ENCODE measurements around the gene ASPA. TPM values are rescaled to one million over a fixed set of nuclear protein-coding genes. Genes with fewer than 3 reads are reported as not detected.

Gene ASPA
- total RNA-seq, 6 experiments from 2014 or later: 1.7 to 6.0 (median 4.2) TPM

DNA sequence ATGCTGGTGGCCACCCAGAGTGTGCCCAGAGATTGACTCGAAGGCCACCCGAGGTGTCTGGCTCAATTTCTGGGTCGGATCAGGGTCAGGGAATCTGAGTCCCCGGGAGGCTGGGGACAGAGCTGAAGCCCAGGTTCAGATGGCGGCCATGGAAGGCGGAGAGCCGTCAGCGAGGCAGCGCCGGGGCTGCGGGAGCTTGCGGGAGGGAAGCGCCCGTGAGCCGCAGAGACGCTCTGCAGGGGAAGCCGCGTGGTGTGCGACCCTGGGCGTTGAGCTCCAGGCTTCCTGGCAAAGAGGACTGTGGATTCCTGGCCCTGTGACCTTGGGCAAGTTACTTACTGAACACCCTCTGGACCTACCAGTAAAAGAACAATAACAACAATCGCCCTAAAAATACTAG is 3.7 kb upstream of the ASPA start:
- H3K4me1 ChIP-seq: peaks cover 0 to 16% (median 5%) of the 10 kb centered on the region in 4 donors
- no peak overlapping the region for H3K4me3 ChIP-seq
- WGBS (ENCODE audit: insufficient coverage, low coverage, low lambda C conversion rate, missing lambda C conversion rate): 80% methylated on average over 2 of the region's 21 CpGs
- no peak for TF ChIP-seq POLR2A (IDR thresholded peaks at IDR 0.05)
- TF ChIP-seq, protein P1, sequence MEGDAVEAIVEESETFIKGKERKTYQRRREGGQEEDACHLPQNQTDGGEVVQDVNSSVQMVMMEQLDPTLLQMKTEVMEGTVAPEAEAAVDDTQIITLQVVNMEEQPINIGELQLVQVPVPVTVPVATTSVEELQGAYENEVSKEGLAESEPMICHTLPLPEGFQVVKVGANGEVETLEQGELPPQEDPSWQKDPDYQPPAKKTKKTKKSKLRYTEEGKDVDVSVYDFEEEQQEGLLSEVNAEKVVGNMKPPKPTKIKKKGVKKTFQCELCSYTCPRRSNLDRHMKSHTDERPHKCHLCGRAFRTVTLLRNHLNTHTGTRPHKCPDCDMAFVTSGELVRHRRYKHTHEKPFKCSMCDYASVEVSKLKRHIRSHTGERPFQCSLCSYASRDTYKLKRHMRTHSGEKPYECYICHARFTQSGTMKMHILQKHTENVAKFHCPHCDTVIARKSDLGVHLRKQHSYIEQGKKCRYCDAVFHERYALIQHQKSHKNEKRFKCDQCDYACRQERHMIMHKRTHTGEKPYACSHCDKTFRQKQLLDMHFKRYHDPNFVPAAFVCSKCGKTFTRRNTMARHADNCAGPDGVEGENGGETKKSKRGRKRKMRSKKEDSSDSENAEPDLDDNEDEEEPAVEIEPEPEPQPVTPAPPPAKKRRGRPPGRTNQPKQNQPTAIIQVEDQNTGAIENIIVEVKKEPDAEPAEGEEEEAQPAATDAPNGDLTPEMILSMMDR (IDR thresholded peaks at IDR 0.05): no peak
- H3K27me3 ChIP-seq: no peaks in the 10 kb centered on the region
- H3K27ac ChIP-seq: no peak overlapping the region
- no peaks in the 10 kb centered on the region for H3K36me3 ChIP-seq
- H3K9me3 ChIP-seq: no peaks in the 10 kb centered on the region
- intact Hi-C loops (cut with DNase I): no loop called here
- ATAC-seq (no peak), DNase-seq (peak in 1 of 3 donors; percentile 42)

DNA sequence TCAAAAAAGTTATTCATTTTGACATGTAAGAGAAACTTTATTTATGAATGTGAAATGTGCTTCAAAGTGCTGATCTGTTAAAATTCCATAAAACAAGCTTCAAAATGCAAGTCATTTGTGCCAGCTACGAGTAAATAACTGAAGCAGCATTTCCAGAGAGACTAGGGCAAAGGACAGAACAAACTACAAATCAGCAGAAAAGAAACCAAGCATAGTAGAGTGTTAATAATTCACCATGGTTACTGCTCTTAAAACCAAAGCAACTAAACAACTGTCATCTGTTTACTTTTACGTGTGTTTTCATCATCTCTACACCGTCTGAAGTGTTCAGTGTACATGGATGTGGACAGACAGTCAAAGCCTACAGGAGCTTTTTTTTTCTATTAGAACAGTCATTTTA is 1.6 kb upstream of the ASPA start:
- TF ChIP-seq POLR2A (IDR thresholded peaks at IDR 0.05): no peak
- TF ChIP-seq, protein P1 (IDR thresholded peaks at IDR 0.05): no peak
- peak overlapping the region; percentile 30 to 93 (median 85) for H3K27ac ChIP-seq
- DNase-seq (no peak), ATAC-seq (peak; percentile 87 to 89 (median 88))
- WGBS (ENCODE audit: insufficient coverage, low coverage, low lambda C conversion rate, missing lambda C conversion rate): 3% methylated on average over 3 of the region's 3 CpGs
- no peaks in the 10 kb centered on the region for H3K27me3 ChIP-seq
- H3K9me3 ChIP-seq: no peaks in the 10 kb centered on the region
- no peaks in the 10 kb centered on the region for H3K36me3 ChIP-seq
- intact Hi-C loops (cut with DNase I): no loop called here
- H3K4me1 ChIP-seq: peaks cover 0 to 16% (median 5%) of the 10 kb centered on the region in 4 donors
- peak overlapping the region in 2 of 3 donors; percentile 9 to 19 for H3K4me3 ChIP-seq

DNA sequence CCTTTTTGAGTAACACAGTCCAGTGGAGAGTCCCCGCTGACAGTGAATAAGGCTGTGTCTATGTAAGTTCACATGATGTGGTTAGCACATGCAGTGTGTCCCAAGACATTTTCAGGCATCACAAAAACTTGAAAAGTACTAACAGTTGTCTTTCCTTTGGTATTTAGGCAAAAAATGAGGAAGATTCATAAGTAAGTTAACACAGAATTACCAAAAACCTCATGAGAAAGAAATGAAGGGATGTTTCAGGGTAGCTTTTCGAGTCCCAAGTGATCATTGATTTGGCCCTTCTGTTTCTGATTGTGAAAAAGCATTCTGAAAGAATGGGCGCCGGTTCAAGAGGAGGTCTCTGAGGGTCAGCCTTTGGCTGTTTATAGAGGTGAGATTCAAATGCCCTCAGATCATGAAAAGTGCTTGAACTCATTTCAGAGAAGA is 529 bp upstream of the ASPA start:
- peak overlapping the region; percentile 30 to 93 (median 85) for H3K27ac ChIP-seq
- H3K36me3 ChIP-seq: no peaks in the 10 kb centered on the region
- WGBS (ENCODE audit: insufficient coverage, low coverage, low lambda C conversion rate, missing lambda C conversion rate): 23% methylated on average over 4 of the region's 4 CpGs
- peaks cover 0 to 16% (median 5%) of the 10 kb centered on the region in 4 donors for H3K4me1 ChIP-seq
- H3K4me3 ChIP-seq: no peak overlapping the region
- no peaks in the 10 kb centered on the region for H3K27me3 ChIP-seq
- TF ChIP-seq, protein P1 (IDR thresholded peaks at IDR 0.05): no peak
- no peak for TF ChIP-seq POLR2A (IDR thresholded peaks at IDR 0.05)
- intact Hi-C loops (cut with DNase I): no loop called here
- no peaks in the 10 kb centered on the region for H3K9me3 ChIP-seq
- DNase-seq (peak in 1 of 3 donors; percentile 66), ATAC-seq (peak; percentile 15 to 59 (median 37))

DNA sequence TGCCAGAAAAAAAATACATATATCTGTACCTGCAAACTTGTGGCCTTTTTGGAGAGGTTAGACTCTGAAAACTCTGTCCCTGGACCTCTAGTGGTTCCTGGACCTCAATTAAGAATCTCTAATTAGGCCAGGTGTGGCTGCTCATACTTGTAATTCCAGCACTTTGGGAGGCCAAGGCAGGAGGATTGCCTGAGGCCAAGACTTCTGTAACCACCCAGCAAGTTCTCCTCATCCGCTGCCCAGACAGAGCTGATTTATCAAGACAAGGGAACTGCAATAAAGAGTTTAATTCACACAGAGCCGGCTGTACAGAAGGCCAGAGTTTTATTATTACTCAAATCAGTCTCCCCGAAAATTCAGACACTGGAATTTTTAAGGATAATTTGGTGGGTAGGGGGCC is 4.2 kb downstream of the ASPA start:
- DNase-seq (no peak), ATAC-seq (no peak)
- TF ChIP-seq, protein P1 (IDR thresholded peaks at IDR 0.05): no peak
- TF ChIP-seq POLR2A (IDR thresholded peaks at IDR 0.05): no peak
- Histone ChIP-seq H3K36me3 (no peaks in the 10 kb centered on the region), H3K4me3 (no peak overlapping the region), H3K9me3 (no peaks in the 10 kb centered on the region), H3K27me3 (no peaks in the 10 kb centered on the region), H3K27ac (no peak overlapping the region), H3K4me1 (peaks cover 0 to 4% (median 2%) of the 10 kb centered on the region in 4 donors)
- intact Hi-C loops (cut with DNase I): no loop called here
- 90% methylated on average over 3 of the region's 3 CpGs for WGBS (ENCODE audit: insufficient coverage, low coverage, low lambda C conversion rate, missing lambda C conversion rate)

DNA sequence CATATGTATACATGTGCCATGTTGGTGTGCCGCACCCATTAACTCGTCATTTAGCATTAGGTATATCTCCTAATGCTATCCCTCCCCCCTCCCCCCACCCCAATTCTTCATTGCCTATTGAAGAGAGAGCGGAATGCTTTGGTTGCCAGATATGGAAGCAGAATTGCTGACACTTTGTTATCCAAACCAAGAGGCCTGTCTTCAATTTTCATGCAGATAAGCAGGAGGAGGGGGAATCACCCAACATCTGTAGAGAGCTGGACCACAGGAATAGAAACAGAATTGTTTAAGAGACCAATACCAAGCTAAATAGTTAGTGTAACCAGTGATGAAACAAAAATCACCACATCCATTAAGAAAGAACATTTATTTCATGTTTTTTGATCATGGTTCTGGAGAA is 7.1 kb downstream of the ASPA start:
- Histone ChIP-seq H3K4me1 (peaks cover 0 to 5% (median 0%) of the 10 kb centered on the region in 4 donors), H3K27me3 (no peaks in the 10 kb centered on the region), H3K9me3 (no peaks in the 10 kb centered on the region), H3K36me3 (no peaks in the 10 kb centered on the region), H3K27ac (no peak overlapping the region), H3K4me3 (no peak overlapping the region)
- TF ChIP-seq POLR2A (IDR thresholded peaks at IDR 0.05): no peak
- TF ChIP-seq, protein P1 (IDR thresholded peaks at IDR 0.05): no peak
- no peak for ATAC-seq
- no peak for DNase-seq
- WGBS (ENCODE audit: insufficient coverage, low coverage, low lambda C conversion rate, missing lambda C conversion rate): 61% methylated on average over 3 of the region's 3 CpGs
- intact Hi-C loops (cut with DNase I): no loop called here
